Mesendoderm (in vitro differentiated cells): ENCODE measurements around the gene RBM44.

Experiments used
- DNase-seq: peaks from one replicate; pipeline ENCODE4 v3.0.0; 2013
- H2AK5ac ChIP-seq: 2 replicates; pipeline ENCODE4 v1.6.1; 2013; ENCODE audit warnings: low read length, inconsistent platforms
- H2BK120ac ChIP-seq: 2 replicates; pipeline ENCODE4 v1.6.1; 2013; ENCODE audit warnings: low read depth, mild to moderate bottlenecking, low read length, moderate library complexity, mixed read lengths
- H2BK15ac ChIP-seq: replicated peaks from 2 replicates; pipeline ENCODE4 v1.6.1; 2013; ENCODE audit warnings: low read depth, mild to moderate bottlenecking, moderate library complexity
- H2BK5ac ChIP-seq: 2 replicates; pipeline ENCODE4 v1.6.1; 2013; ENCODE audit warnings: low read length, inconsistent platforms
- H3K18ac ChIP-seq: 2 replicates; pipeline ENCODE4 v1.6.1; 2013; ENCODE audit warnings: mild to moderate bottlenecking, low read length, mixed read lengths
- H3K23ac ChIP-seq: one replicate; pipeline ENCODE4 v1.6.1; 2013; ENCODE audit warnings: low read length
- H3K27ac ChIP-seq: 2 replicates; pipeline ENCODE4 v1.5.1; 2013; ENCODE audit warnings: low read depth, mild to moderate bottlenecking, inconsistent platforms, low read length, moderate library complexity
- H3K27me3 ChIP-seq: 2 replicates; pipeline ENCODE4 v1.6.1; 2013; ENCODE audit warnings: low read length, control low read depth, mild to moderate bottlenecking, inconsistent platforms; ENCODE audit not compliant: insufficient read depth, poor library complexity
- H3K36me3 ChIP-seq: 2 replicates; pipeline ENCODE4 v1.6.1; 2013; ENCODE audit warnings: low read length, inconsistent platforms; ENCODE audit not compliant: control insufficient read depth, insufficient read depth
- H3K4ac ChIP-seq: one replicate; pipeline ENCODE4 v1.6.1; 2013; ENCODE audit warnings: low read depth, mild to moderate bottlenecking, low read length, moderate library complexity
- H3K4me1 ChIP-seq: 2 replicates; pipeline ENCODE4 v1.6.1; 2013; ENCODE audit warnings: low read depth, low read length, inconsistent platforms; ENCODE audit not compliant: control insufficient read depth
- H3K4me2 ChIP-seq: 2 replicates; pipeline ENCODE4 v1.6.1; 2013; ENCODE audit warnings: low read length
- H3K4me3 ChIP-seq: 2 replicates; pipeline ENCODE4 v1.5.1; 2013; ENCODE audit warnings: mild to moderate bottlenecking, low read length
- H3K56ac ChIP-seq: one replicate; pipeline ENCODE4 v1.6.1; 2013; ENCODE audit warnings: low read length
- H3K79me1 ChIP-seq: 2 replicates; pipeline ENCODE4 v1.6.1; 2013; ENCODE audit warnings: low read length, inconsistent platforms
- H3K79me2 ChIP-seq: 2 replicates; pipeline ENCODE4 v1.6.1; 2013; ENCODE audit warnings: mild to moderate bottlenecking, low read length; ENCODE audit not compliant: control insufficient read depth, insufficient read depth
- H3K9ac ChIP-seq: 2 replicates; pipeline ENCODE4 v1.6.1; 2013; ENCODE audit warnings: low read length, inconsistent platforms
- H4K5ac ChIP-seq: one replicate; pipeline ENCODE4 v1.6.1; 2013; ENCODE audit warnings: low read length
- H4K8ac ChIP-seq: one replicate; pipeline ENCODE4 v1.6.1; 2013; ENCODE audit warnings: low read depth, mild to moderate bottlenecking, control low read depth, low read length, moderate library complexity
- WGBS: extraction: QIAGEN DNeasy Blood & Tissue Kit; methylation state at CpG from one replicate; pipeline ENCODE4 v1.1.7; 2013; ENCODE audit warnings: low lambda C conversion rate, missing lambda C conversion rate; ENCODE audit not compliant: insufficient coverage; ENCODE audit errors: extremely low coverage; 5-methylcytosine and 5-hydroxymethylcytosine counted together

Gene RBM44

GRCh38 chr2:237754182-237754581 lies 44.4 kb upstream of the RBM44 start:
- no peak overlapping the region for H2BK15ac ChIP-seq
- no peak overlapping the region for H3K9ac ChIP-seq
- H3K27me3 ChIP-seq: no peaks in the 10 kb centered on the region
- H4K5ac ChIP-seq: no peak overlapping the region
- H4K8ac ChIP-seq: no peak overlapping the region
- H3K27ac ChIP-seq: no peak overlapping the region
- no peak overlapping the region for H3K4me2 ChIP-seq
- no peaks in the 10 kb centered on the region for H3K36me3 ChIP-seq
- H3K23ac ChIP-seq: no peak overlapping the region
- H3K79me1 ChIP-seq: no peaks in the 10 kb centered on the region
- WGBS: no CpG with 5 or more reads among the region's 3 CpGs
- H3K4me3 ChIP-seq: no peak overlapping the region
- no peak overlapping the region for H2BK5ac ChIP-seq
- H3K79me2 ChIP-seq: no peaks in the 10 kb centered on the region
- no peak overlapping the region for H2BK120ac ChIP-seq
- no peak overlapping the region for H2AK5ac ChIP-seq
- H3K4ac ChIP-seq: no peak overlapping the region
- no peaks in the 10 kb centered on the region for H3K4me1 ChIP-seq
- H3K56ac ChIP-seq: no peak overlapping the region
- no peak overlapping the region for H3K18ac ChIP-seq
- no peak for DNase-seq

- Histone ChIP-seq H2BK15ac (no peak overlapping the region), H4K5ac (no peak overlapping the region), H3K4me2 (no peak overlapping the region), H2AK5ac (no peak overlapping the region), H3K79me2 (no peaks in the 10 kb centered on the region), H4K8ac (no peak overlapping the region), H3K79me1 (no peaks in the 10 kb centered on the region), H3K36me3 (no peaks in the 10 kb centered on the region), H3K18ac (no peak overlapping the region), H3K23ac (no peak overlapping the region), H2BK120ac (no peak overlapping the region), H3K4me1 (no peaks in the 10 kb centered on the region), H3K27ac (no peak overlapping the region), H3K4me3 (no peak overlapping the region), H3K9ac (no peak overlapping the region), H3K27me3 (no peaks in the 10 kb centered on the region), H3K56ac (no peak overlapping the region), H2BK5ac (no peak overlapping the region), H3K4ac (no peak overlapping the region)
- no peak for DNase-seq
- no CpG with 5 or more reads among the region's 12 CpGs for WGBS
These were observed 43.8 kb upstream of the RBM44 start for GRCh38 chr2:237754626-237755248.

GRCh38 chr2:237757616-237758015 lies 41.0 kb upstream of the RBM44 start:
- DNase-seq: no peak
- H3K9ac ChIP-seq: no peak overlapping the region
- no peaks in the 10 kb centered on the region for H3K79me2 ChIP-seq
- no peak overlapping the region for H3K27ac ChIP-seq
- H3K27me3 ChIP-seq: no peaks in the 10 kb centered on the region
- no peak overlapping the region for H3K18ac ChIP-seq
- no peak overlapping the region for H3K4me2 ChIP-seq
- H3K4ac ChIP-seq: no peak overlapping the region
- no peak overlapping the region for H2BK5ac ChIP-seq
- H2AK5ac ChIP-seq: no peak overlapping the region
- no peak overlapping the region for H2BK15ac ChIP-seq
- no peak overlapping the region for H3K56ac ChIP-seq
- no peak overlapping the region for H3K23ac ChIP-seq
- no peak overlapping the region for H2BK120ac ChIP-seq
- no peaks in the 10 kb centered on the region for H3K4me1 ChIP-seq
- no peak overlapping the region for H4K5ac ChIP-seq
- no peak overlapping the region for H3K4me3 ChIP-seq
- no peaks in the 10 kb centered on the region for H3K79me1 ChIP-seq
- no CpG with 5 or more reads among the region's 10 CpGs for WGBS
- H3K36me3 ChIP-seq: peaks cover 3% of the 10 kb centered on the region
- H4K8ac ChIP-seq: no peak overlapping the region

GRCh38 chr2:237758185-237758584 lies 40.4 kb upstream of the RBM44 start:
- H2AK5ac ChIP-seq: no peak overlapping the region
- H3K18ac ChIP-seq: no peak overlapping the region
- no peak overlapping the region for H3K4me3 ChIP-seq
- H3K79me2 ChIP-seq: no peaks in the 10 kb centered on the region
- H3K36me3 ChIP-seq: peaks cover 3% of the 10 kb centered on the region
- H2BK5ac ChIP-seq: no peak overlapping the region
- H3K4me2 ChIP-seq: no peak overlapping the region
- no peaks in the 10 kb centered on the region for H3K27me3 ChIP-seq
- H3K9ac ChIP-seq: no peak overlapping the region
- WGBS: no CpG with 5 or more reads among the region's 10 CpGs
- H3K4me1 ChIP-seq: no peaks in the 10 kb centered on the region
- H2BK120ac ChIP-seq: no peak overlapping the region
- H4K8ac ChIP-seq: no peak overlapping the region
- DNase-seq: no peak
- no peak overlapping the region for H3K27ac ChIP-seq
- H4K5ac ChIP-seq: no peak overlapping the region
- no peak overlapping the region for H3K56ac ChIP-seq
- H2BK15ac ChIP-seq: no peak overlapping the region
- H3K4ac ChIP-seq: no peak overlapping the region
- no peaks in the 10 kb centered on the region for H3K79me1 ChIP-seq
- H3K23ac ChIP-seq: no peak overlapping the region

GRCh38 chr2:237759176-237759575 lies 39.4 kb upstream of the RBM44 start:
- no peaks in the 10 kb centered on the region for H3K4me1 ChIP-seq
- no peak overlapping the region for H3K18ac ChIP-seq
- H3K4me3 ChIP-seq: no peak overlapping the region
- H3K4me2 ChIP-seq: no peak overlapping the region
- no peak overlapping the region for H2BK5ac ChIP-seq
- H4K8ac ChIP-seq: no peak overlapping the region
- no peak overlapping the region for H2BK120ac ChIP-seq
- H3K27me3 ChIP-seq: no peaks in the 10 kb centered on the region
- H3K56ac ChIP-seq: no peak overlapping the region
- no peak for DNase-seq
- no CpG with 5 or more reads among the region's 10 CpGs for WGBS
- no peak overlapping the region for H3K9ac ChIP-seq
- no peak overlapping the region for H2AK5ac ChIP-seq
- H3K23ac ChIP-seq: no peak overlapping the region
- no peaks in the 10 kb centered on the region for H3K79me1 ChIP-seq
- no peak overlapping the region for H3K4ac ChIP-seq
- no peak overlapping the region for H2BK15ac ChIP-seq
- H3K79me2 ChIP-seq: no peaks in the 10 kb centered on the region
- H3K36me3 ChIP-seq: peaks cover 3% of the 10 kb centered on the region
- no peak overlapping the region for H4K5ac ChIP-seq
- no peak overlapping the region for H3K27ac ChIP-seq
